ENCODE measurements around the gene MFSD6L. TPM values are rescaled to one million over a fixed set of nuclear protein-coding genes. Genes with fewer than 3 reads are reported as not detected.

MFSD6L gene
- total RNA-seq, 1 experiment from 2014 or later: 2.1 TPM

DNA sequence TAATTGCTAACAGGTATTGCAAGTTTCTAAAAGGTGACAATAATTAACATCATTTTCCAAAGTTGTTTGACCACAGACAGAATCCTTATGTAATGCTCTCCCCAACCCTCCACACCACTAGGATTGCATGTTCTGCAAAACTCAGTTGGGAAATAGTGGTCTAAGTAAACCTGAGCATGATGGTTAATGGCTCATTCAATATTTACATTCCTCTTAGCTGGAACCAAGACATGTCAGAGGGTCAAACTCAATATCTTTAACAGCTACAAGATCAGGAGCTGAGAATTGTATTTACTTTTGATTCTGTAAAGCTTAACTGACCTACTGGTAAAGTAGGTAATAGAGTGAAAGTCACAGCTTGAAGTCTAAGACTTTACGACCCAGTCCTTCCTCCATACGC lies 10.2 kb downstream of the MFSD6L start:
- Histone ChIP-seq H3K14ac (ENCODE audit: insufficient read depth, low read length) (no peak overlapping the region), H3K79me2 (ENCODE audit: insufficient read depth, low read length) (no peaks in the 10 kb centered on the region), H3K9ac (ENCODE audit: extremely low read depth, insufficient read length, low read length) (no peak overlapping the region), H3T11ph (ENCODE audit: low read length) (no peak overlapping the region), H4K8ac (replicated peaks; ENCODE audit: insufficient read length, low read depth, low read length) (no peak overlapping the region), H3K23me2 (ENCODE audit: insufficient read length, low read depth, low read length, poor library complexity, severe bottlenecking) (no peaks in the 10 kb centered on the region), H3K27me3 (ENCODE audit: insufficient read depth, low read length) (no peaks in the 10 kb centered on the region), H3K18ac (ENCODE audit: insufficient read length, low read depth, low read length) (no peak overlapping the region), H2BK20ac (ENCODE audit: low read depth, low read length, poor library complexity, severe bottlenecking) (no peak overlapping the region), H3K9me3 (ENCODE audit: control insufficient read depth, low read depth, low read length) (peaks cover 5% of the 10 kb centered on the region), H4K5ac (ENCODE audit: insufficient read length, low read depth, low read length) (no peak overlapping the region), H4K91ac (ENCODE audit: insufficient read length, low read depth, low read length) (no peak overlapping the region), H2BK120ac (ENCODE audit: low read depth, low read length, poor library complexity, severe bottlenecking) (no peak overlapping the region), H3K56ac (ENCODE audit: insufficient read length, low read depth, low read length) (no peak overlapping the region), H3K4me1 (ENCODE audit: insufficient read depth, low read length) (no peaks in the 10 kb centered on the region), H2BK12ac (ENCODE audit: insufficient read length, low read depth, low read length) (no peak overlapping the region), H3K4me2 (ENCODE audit: insufficient read depth, insufficient read length, low read length) (no peak overlapping the region), H2BK5ac (ENCODE audit: insufficient read length, low read length) (no peak overlapping the region), H2AK5ac (ENCODE audit: insufficient read length, low read length) (no peak overlapping the region), H2BK15ac (ENCODE audit: low read depth, low read length) (no peak overlapping the region), H4K20me1 (ENCODE audit: control insufficient read depth, insufficient read depth, insufficient read length) (no peaks in the 10 kb centered on the region), H3K23ac (ENCODE audit: insufficient read length, low read depth, low read length) (no peak overlapping the region), H3K27ac (ENCODE audit: insufficient read length, low read depth, low read length) (no peak overlapping the region), H3K4ac (ENCODE audit: low read depth, low read length) (no peak overlapping the region), H3K79me1 (ENCODE audit: insufficient read depth, low read depth, low read length, poor library complexity, severe bottlenecking) (no peaks in the 10 kb centered on the region), H2AFZ (ENCODE audit: low read length) (no peak overlapping the region)
- H3K27ac Mint-ChIP-seq: no peak overlapping the region
- TF ChIP-seq CTCF (conservative IDR thresholded peaks at IDR 0.05): no peak
- no peaks in the 10 kb centered on the region; the same call in 1 of the 2 replicates for H3K27me3 Mint-ChIP-seq (ENCODE audit: low read depth)
- no peak for DNase-seq
- peaks cover 2 to 10% (median 6%) of the 10 kb centered on the region in 3 experiments; a peak in 6 of 7 replicates for H3K36me3 Mint-ChIP-seq (ENCODE audit: insufficient read depth in 1 of 3, low read depth in 3 of 3)
- WGBS (ENCODE audit: extremely low coverage, insufficient read length, low lambda C conversion rate): no CpG with 5 or more reads among the region's 2 CpGs
- H3K4me3 Mint-ChIP-seq: no peak overlapping the region
- H3K9me3 Mint-ChIP-seq: peaks cover 9 to 16% of the 10 kb centered on the region in 2 experiments
- H3K4me1 Mint-ChIP-seq: peaks cover 17 to 21% of the 10 kb centered on the region in 2 experiments
